Activated CD4-positive, alpha-beta T cell treated with anti-CD3 and anti-CD28 coated beads, Interleukin-2, amount 50 U/mL, for 24 hours (primary cell): ENCODE data around the gene RARRES1.

Experiments used
- DNase-seq, 2 donors: peaks; one replicate each; pipeline ENCODE4 v3.0.0-alpha.2; 2020; ENCODE audit warnings: low read depth in 1 of 2, low spot score in 1 of 2

Gene RARRES1

GRCh38 chr3:158737410-158737809 lies 5.2 kb upstream of the RARRES1 start:
- no peak for DNase-seq

GRCh38 chr3:158735296-158736033 lies 3.2 kb upstream of the RARRES1 start:
- DNase-seq = no peak

DNA sequence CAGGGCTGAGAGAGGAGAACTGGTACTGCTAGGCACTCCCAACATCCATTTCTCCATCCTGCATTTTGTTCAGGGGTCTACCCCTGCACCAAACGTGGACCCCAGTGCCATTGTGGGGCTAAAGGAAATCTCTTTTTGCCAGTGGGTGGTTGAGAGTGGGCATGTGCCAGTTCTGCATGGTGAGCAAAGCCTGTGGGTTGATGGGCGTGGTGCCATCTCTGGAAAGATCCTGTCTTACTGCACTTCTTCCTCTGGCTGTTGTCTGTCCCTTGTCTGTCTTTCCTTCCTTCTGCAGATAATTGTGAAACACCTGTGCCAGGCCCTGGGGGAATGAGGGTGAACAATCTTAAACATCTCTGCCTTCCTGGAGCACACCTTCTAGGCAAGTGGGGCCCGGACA lies 1.4 kb upstream of the RARRES1 start:
- no peak for DNase-seq

DNA sequence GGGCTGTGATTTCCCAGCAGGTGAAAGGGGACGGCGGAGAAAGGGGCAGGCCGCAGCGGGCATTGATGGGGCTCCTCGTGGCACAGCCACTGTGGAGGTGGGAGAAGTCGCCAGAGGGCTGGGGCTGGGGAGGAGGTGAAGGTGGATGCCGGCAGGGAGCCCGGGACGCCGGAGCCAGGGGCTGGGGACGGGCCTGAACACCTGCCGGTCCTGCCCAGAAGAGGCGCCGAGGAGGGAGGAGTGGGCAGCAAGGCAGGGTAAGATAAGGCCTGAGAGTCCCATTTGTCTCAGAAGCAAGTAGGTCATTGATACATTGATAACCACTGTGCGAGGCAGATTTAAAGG lies 571 bp upstream of the RARRES1 start:
- no peak for DNase-seq

DNA sequence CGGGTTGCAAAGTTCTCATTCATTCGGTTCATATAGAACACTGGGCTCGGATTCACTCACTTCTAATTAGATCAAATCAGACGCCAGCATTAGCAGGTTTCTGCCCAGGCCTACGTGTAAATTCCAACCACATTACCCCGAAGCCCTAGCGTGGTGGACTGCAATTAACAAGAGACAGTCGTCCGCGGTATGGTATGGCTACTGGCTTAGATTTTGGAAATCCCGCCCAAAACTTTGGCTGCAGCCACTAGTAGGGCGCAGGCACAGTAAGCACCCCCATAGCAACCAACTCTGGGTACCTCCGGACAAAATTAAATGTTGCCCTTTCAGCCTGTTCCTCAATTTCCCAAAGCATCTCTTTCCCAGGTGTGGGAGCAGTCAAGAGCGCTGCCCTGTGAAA lies 771 bp downstream of the RARRES1 start:
- no peak for DNase-seq

DNA sequence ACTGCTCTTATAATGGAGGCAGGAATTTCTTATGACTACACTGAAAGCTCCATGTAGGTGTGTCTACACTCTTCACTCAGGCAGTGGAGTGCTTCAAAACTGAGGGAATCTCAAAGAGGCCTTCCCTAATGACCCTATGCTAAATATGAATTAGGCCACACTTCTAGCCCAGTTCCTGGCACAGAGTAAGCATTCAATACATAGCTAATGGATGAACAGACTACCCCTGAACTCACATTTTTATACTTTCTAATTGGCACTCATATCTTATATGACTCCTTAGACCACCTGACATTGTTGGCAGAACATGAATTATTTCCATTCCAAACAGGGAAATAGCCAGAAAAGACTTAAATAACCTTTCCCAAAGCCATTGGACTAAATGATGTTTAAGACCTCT lies 3.4 kb downstream of the RARRES1 start:
- no peak for DNase-seq

- no peak for DNase-seq
Observed at GRCh38 chr3:158728061-158728377, 4.2 kb downstream of the RARRES1 start.

DNA sequence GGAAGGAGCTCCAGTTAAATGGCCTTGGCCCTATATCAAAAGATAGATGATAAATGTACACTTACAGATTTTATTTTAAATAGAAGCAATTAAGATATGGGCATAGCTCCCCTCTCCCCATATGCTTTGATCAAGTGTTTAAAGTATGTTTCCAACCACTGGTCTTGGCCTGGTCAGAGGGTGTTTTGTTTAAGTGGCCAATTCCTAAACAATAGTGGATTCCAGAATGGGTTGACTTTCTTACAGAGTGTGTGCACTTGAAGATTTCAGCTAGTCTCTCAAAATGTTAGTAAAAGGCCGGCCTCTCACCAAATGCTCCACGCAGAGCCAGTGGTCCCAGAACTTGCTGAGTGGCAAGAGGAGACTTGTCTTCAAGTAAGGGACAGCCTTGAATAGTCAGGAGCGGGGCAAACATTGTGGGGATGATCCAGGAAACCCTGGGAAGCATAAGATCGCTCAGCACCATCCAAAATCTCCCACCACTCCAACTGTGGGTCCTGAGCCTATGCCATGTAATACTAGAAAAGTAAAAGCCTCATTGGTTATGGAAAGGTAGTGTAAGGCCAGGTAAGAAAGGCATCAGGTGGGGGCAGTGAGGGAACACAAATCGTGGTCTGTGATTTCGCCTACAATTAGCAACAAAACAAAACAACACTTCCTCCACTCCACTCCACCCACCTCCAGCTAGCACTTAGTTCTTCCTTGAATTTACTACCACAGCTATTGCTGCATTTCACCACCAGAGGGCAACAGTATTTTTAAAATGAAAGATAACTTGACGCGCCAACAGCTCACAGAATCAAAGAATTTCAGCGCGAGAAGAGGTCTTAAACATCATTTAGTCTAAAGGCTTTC lies 4.8 kb downstream of the RARRES1 start:
- DNase-seq = peak in 1 of 2 donors; percentile 37

- no peak for DNase-seq
Observed at GRCh38 chr3:158725348-158726011, 6.8 kb downstream of the RARRES1 start.

DNA sequence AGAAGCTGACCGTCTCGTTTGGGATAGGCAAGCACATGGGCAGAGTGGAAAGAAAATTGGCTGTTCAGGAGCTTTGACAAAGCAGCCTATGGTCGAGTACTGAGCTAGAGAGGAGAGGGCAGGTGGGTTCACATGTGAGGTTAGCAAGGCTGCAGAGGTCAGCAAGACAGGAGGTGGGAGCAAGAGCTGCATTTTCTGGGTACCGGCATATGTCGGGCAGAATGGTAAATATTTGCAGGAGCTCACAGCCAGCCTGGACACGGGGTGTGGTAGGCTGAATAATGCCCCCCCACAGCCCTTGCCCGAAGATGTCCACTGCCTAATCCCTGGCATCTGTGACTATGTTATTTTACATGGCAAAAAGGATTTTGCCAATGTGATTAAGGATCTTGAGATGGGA lies 8.3 kb downstream of the RARRES1 start:
- DNase-seq = no peak

- DNase-seq = no peak
Observed at GRCh38 chr3:158722108-158722507, 10.1 kb downstream of the RARRES1 start.

- DNase-seq = no peak
Observed at GRCh38 chr3:158718490-158719170, 13.6 kb downstream of the RARRES1 start.

GRCh38 chr3:158717576-158717975 lies 14.7 kb downstream of the RARRES1 start:
- no peak for DNase-seq

DNA sequence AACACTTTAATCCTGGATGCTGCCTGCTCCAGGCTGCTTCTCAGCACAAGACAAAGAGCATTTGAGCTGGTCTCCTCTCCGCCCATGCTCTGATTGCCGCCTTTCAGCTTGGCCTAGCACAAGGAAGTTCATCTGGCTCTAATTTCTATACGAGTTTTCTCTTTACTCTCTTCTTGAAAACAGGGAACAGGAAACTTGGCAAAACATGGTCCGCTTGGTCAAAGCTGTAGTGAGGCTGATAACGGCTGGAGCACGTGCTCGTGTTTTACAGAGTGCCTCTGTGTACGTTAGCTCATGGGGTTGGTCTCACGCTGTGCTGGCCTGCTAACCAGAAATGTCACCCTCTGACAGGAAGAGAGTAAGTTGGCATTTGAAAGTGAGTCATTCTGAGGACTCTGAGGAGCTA lies 19.2 kb downstream of the RARRES1 start:
- no peak for DNase-seq

DNA sequence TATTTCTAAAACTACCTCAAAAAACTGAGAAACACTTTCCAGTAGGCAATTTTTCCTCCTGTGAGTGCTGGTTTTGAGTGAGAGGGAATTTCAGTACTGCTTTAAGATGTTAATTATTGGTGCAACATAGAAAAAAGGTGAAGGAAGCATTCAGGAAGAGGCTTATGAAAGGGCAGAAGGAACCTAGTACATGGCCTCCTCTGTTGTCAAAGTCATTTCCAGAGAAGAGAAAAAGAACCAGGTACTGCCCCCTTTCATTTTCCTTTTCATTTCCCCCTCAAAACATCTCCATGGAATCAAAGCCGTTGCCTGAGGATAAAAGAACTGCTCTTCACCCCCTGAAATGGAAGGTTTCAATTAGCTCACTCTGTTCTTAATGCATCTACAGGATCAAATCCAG lies 19.8 kb downstream of the RARRES1 start:
- DNase-seq = no peak

GRCh38 chr3:158711886-158712285 lies 20.4 kb downstream of the RARRES1 start:
- no peak for DNase-seq

- no peak for DNase-seq
Observed at GRCh38 chr3:158710601-158711000, 21.7 kb downstream of the RARRES1 start.

- DNase-seq = no peak
Observed at GRCh38 chr3:158709666-158710083, 22.6 kb downstream of the RARRES1 start.

- DNase-seq = no peak
Observed at GRCh38 chr3:158703566-158703965, 28.7 kb downstream of the RARRES1 start.

DNA sequence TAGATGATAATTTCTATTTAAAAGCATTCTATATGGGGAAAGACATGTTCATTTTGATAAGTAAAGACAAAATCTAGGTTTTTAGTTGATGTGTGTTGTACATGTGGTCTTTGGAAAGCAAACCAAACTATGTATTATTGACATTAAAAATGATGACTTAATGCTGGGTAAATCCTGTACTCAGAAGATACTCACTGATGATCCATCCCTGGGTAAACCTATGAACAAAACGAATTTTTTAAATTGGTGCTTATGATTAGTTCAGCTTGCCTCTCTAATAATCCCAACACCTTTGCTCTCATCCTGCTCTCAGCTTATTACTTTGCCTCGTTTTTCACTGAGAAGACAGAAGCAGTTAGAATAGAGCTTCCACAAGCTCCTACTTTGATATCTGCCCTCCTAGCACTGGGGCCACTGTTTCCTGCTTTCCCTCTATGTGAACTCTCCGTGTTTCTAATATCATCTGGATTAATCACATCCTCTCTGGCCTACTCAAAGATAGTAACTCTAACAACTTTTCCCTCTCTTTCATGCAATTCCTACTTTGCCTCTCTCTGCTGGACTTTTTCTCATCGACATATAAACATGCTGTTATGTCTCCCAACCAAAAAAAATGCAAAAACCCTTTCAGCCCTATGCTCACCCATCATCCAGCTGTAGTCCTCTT lies 29.3 kb downstream of the RARRES1 start:
- DNase-seq = no peak

GRCh38 chr3:158701420-158702065 lies 30.7 kb downstream of the RARRES1 start:
- no peak for DNase-seq
